H1 (cell line): ENCODE data around the gene VSX1. TPM values are rescaled to one million over a fixed set of nuclear protein-coding genes. Genes with fewer than 3 reads are reported as not detected.

Source experiments
- CTCF ChIA-PET: fragments of 300-600 bp; sonication (Branson Sonifier 250); formaldehyde crosslinking; loops from one replicate; lab custom pipeline; 2021; ENCODE audit not compliant: partially characterized antibody; lab: Charles Lee
- POLR2A ChIA-PET: fragments of 300-600 bp; sonication (Branson Sonifier 250); formaldehyde crosslinking; loops from one replicate; lab custom pipeline; 2021; ENCODE audit warnings: inconsistent platforms; ENCODE audit not compliant: partially characterized antibody; lab: Charles Lee
- DNase-seq, 2 experiments: peaks; one replicate each; pipeline versions ENCODE4 v3.0.0 to v3.0.0-alpha.2; 2010 to 2022; ENCODE audit warnings: low spot score in 2 of 2, low read depth in 1 of 2, mixed read lengths in 1 of 2
- FAIRE-seq: peaks from 2 replicates; lab custom pipeline; 2011; peaks lifted over from hg19 to GRCh38; lab: Jason Lieb, UNC
- H2AFZ ChIP-seq: 2 replicates; pipeline ENCODE4 v1.8.1; 2012; ENCODE audit warnings: low read length, inconsistent platforms
- H2AK5ac ChIP-seq: 2 replicates; pipeline ENCODE4 v1.6.1; 2013; ENCODE audit warnings: low read depth, low read length
- H2BK120ac ChIP-seq: replicated peaks from 2 replicates; pipeline ENCODE3; 2013; ENCODE audit warnings: low read depth, low read length, inconsistent platforms
- H2BK12ac ChIP-seq: 2 replicates; pipeline ENCODE4 v1.6.1; 2013; ENCODE audit warnings: low read depth, low read length
- H2BK15ac ChIP-seq: 2 replicates; pipeline ENCODE4 v1.6.1; 2013; ENCODE audit warnings: low read length
- H2BK20ac ChIP-seq: 2 replicates; pipeline ENCODE4 v1.6.1; 2013; ENCODE audit warnings: low read length
- H2BK5ac ChIP-seq: 2 replicates; pipeline ENCODE4 v1.6.1; 2013; ENCODE audit warnings: low read depth, low read length
- H3K14ac ChIP-seq: 2 replicates; pipeline ENCODE4 v1.6.1; 2013; ENCODE audit warnings: inconsistent platforms; ENCODE audit not compliant: insufficient read length
- H3K18ac ChIP-seq: 2 replicates; pipeline ENCODE4 v1.6.1; 2013; ENCODE audit warnings: low read length; ENCODE audit errors: extremely low read depth
- H3K23ac ChIP-seq: 2 replicates; pipeline ENCODE4 v1.6.1; 2013; ENCODE audit warnings: inconsistent platforms; ENCODE audit not compliant: insufficient read length
- H3K23me2 ChIP-seq: 2 replicates; pipeline ENCODE4 v1.6.1; 2013; ENCODE audit warnings: low read depth, low read length
- H3K27ac ChIP-seq: 2 replicates; pipeline ENCODE4 v1.6.1; 2011; ENCODE audit warnings: low read depth, low read length, inconsistent platforms
- H3K27me3 ChIP-seq, 4 experiments: replicated peaks in 1 of 4; 1 replicate in 1 of 4; 2 replicates in 3 of 4; pipeline versions ENCODE4 v1.6.1 to v1.8.1; 2011 to 2013; ENCODE audit warnings: low read length in 3 of 4, mild to moderate bottlenecking in 3 of 4, inconsistent platforms in 2 of 4, mixed read lengths in 2 of 4, moderate library complexity in 1 of 4; ENCODE audit not compliant: control insufficient read depth in 3 of 4, insufficient read depth in 3 of 4; ENCODE audit errors: extremely low read depth in 1 of 4
- H3K36me3 ChIP-seq, 4 experiments: 2 replicates each; pipeline versions ENCODE4 v1.6.1 to v1.8.1; 2011 to 2013; ENCODE audit warnings: mild to moderate bottlenecking in 4 of 4, low read length in 3 of 4, moderate library complexity in 2 of 4, control low read depth in 1 of 4, inconsistent platforms in 1 of 4; ENCODE audit not compliant: insufficient read depth in 4 of 4, control insufficient read depth in 2 of 4
- H3K4ac ChIP-seq: replicated peaks from 2 replicates; pipeline ENCODE3; 2013; ENCODE audit warnings: low read length, low read depth, mixed read lengths, inconsistent platforms; ENCODE audit not compliant: insufficient read length
- H3K4me1 ChIP-seq, 4 experiments: replicated peaks in 1 of 4; 1 replicate in 1 of 4; 2 replicates in 3 of 4; pipeline versions ENCODE4 v1.6.1 to v1.8.1; 2011 to 2013; ENCODE audit warnings: low read length in 3 of 4, inconsistent platforms in 2 of 4, mixed read lengths in 1 of 4; ENCODE audit not compliant: insufficient read depth in 4 of 4, control insufficient read depth in 3 of 4
- H3K4me2 ChIP-seq, 2 experiments: 2 replicates each; pipeline versions ENCODE4 v1.6.1 to v1.8.1; 2011 to 2013; ENCODE audit warnings: low read depth in 2 of 2, low read length in 2 of 2, control low read depth in 1 of 2, inconsistent platforms in 1 of 2, mild to moderate bottlenecking in 1 of 2; ENCODE audit not compliant: insufficient read depth in 1 of 2
- H3K4me3 ChIP-seq, 4 experiments: fragments of 200-600, 300-600 bp in 1 of 4; sonication (generic), shearing (Covaris generic), sonication (Bioruptor Twin) in 1 of 4; 2 replicates each; pipeline versions ENCODE4 v1.5.1 to v1.8.1; 2011 to 2016; ENCODE audit warnings: low read length in 4 of 4, low read depth in 3 of 4, control low read depth in 2 of 4, inconsistent platforms in 2 of 4, mild to moderate bottlenecking in 2 of 4, mixed read lengths in 1 of 4, moderate library complexity in 1 of 4; ENCODE audit not compliant: insufficient read depth in 2 of 4; ENCODE audit errors: extremely low read depth in 1 of 4
- H3K56ac ChIP-seq: replicated peaks from 2 replicates; pipeline ENCODE3; 2013; ENCODE audit warnings: low read depth, mild to moderate bottlenecking, mixed read lengths, low read length, inconsistent platforms; ENCODE audit not compliant: insufficient read length
- H3K79me1 ChIP-seq: 2 replicates; pipeline ENCODE4 v1.6.1; 2013; ENCODE audit warnings: low read depth, low read length, control low read depth
- H3K79me2 ChIP-seq, 2 experiments: 2 replicates each; pipeline versions ENCODE4 v1.6.1 to v1.8.1; 2012 to 2013; ENCODE audit warnings: low read length in 2 of 2, mild to moderate bottlenecking in 2 of 2, inconsistent platforms in 1 of 2; ENCODE audit not compliant: insufficient read depth in 2 of 2, control insufficient read depth in 1 of 2
- H3K9ac ChIP-seq, 4 experiments: replicated peaks in 1 of 4; 1 replicate in 1 of 4; 2 replicates in 3 of 4; pipeline versions ENCODE4 v1.6.1 to v1.8.1; 2011 to 2013; ENCODE audit warnings: low read depth in 3 of 4, low read length in 3 of 4, control low read depth in 2 of 4, mild to moderate bottlenecking in 2 of 4, moderate library complexity in 2 of 4, inconsistent platforms in 1 of 4; ENCODE audit errors: extremely low read depth in 1 of 4
- H3K9me3 ChIP-seq, 2 experiments: 2 replicates each; pipeline versions ENCODE4 v1.6.1 to v1.8.1; 2012 to 2013; ENCODE audit warnings: mild to moderate bottlenecking in 2 of 2, moderate library complexity in 2 of 2, control low read depth in 1 of 2, inconsistent platforms in 1 of 2, low read depth in 1 of 2, low read length in 1 of 2, mixed read lengths in 1 of 2; ENCODE audit not compliant: insufficient read depth in 2 of 2
- H4K20me1 ChIP-seq, 2 experiments: replicated peaks in 1 of 2; 2 replicates each; pipeline versions ENCODE3 to v1.8.1; 2011 to 2013; ENCODE audit warnings: inconsistent platforms in 2 of 2, low read length in 2 of 2, mild to moderate bottlenecking in 1 of 2; ENCODE audit not compliant: insufficient read depth in 2 of 2, control insufficient read depth in 1 of 2
- H4K5ac ChIP-seq: 2 replicates; pipeline ENCODE4 v1.6.1; 2013; ENCODE audit warnings: low read length, low read depth, mixed read lengths, inconsistent platforms; ENCODE audit not compliant: insufficient read length
- H4K8ac ChIP-seq: 2 replicates; pipeline ENCODE4 v1.8.0; 2013; ENCODE audit warnings: mild to moderate bottlenecking, moderate library complexity, low read length, inconsistent platforms; ENCODE audit not compliant: insufficient read depth; ENCODE audit errors: extremely low read depth
- H4K91ac ChIP-seq: replicated peaks from 2 replicates; pipeline ENCODE3; 2013; ENCODE audit warnings: low read length, mixed read lengths, inconsistent platforms; ENCODE audit not compliant: insufficient read length
- BRCA1 ChIP-seq: IDR thresholded peaks from 2 replicates; pipeline ENCODE4 v1.6.1; 2012; ENCODE audit warnings: low read depth, low read length, improper control_type of control experiment
- CBX5 ChIP-seq: fragments of 300-800, 300-1000 bp; sonication (generic); IDR thresholded peaks from 2 replicates; pipeline ENCODE4 v1.7.1; 2016; ENCODE audit warnings: antibody characterized with exemption, low read length, low read depth
- KDM4A ChIP-seq: IDR thresholded peaks from one replicate; pipeline ENCODE4 v1.7.1; 2012; ENCODE audit warnings: low read depth, mild to moderate bottlenecking, moderate library complexity, low read length, inconsistent platforms; ENCODE audit not compliant: severe bottlenecking
- PHF8 ChIP-seq: fragments of 200-600 bp; sonication (generic); conservative IDR thresholded peaks from 2 replicates; pipeline ENCODE4 v1.7.1; 2012; ENCODE audit warnings: low read depth, mild to moderate bottlenecking, inconsistent platforms, low read length, moderate library complexity
- POU5F1 ChIP-seq: IDR thresholded peaks from 2 replicates; pipeline ENCODE4 v1.6.1; 2011; ENCODE audit warnings: low read depth, mild to moderate bottlenecking, low read length, moderate library complexity
- SP2 ChIP-seq: IDR thresholded peaks from 2 replicates; pipeline ENCODE4 v1.6.1; 2012; ENCODE audit warnings: mild to moderate bottlenecking, low read length, inconsistent platforms
- SP4 ChIP-seq: IDR thresholded peaks from 2 replicates; pipeline ENCODE4 v1.6.1; 2012; ENCODE audit warnings: low read length, inconsistent platforms
- SUZ12 ChIP-seq: fragments of 200-600 bp; sonication (generic); IDR thresholded peaks from 2 replicates; pipeline ENCODE4 v1.6.1; 2012; ENCODE audit warnings: mild to moderate bottlenecking, inconsistent platforms, low read length, moderate library complexity, mixed read lengths
- TAF1 ChIP-seq: IDR thresholded peaks from 2 replicates; pipeline ENCODE4 v1.6.1; 2011; ENCODE audit warnings: mild to moderate bottlenecking, low read depth, low read length
- TBP ChIP-seq: IDR thresholded peaks from 2 replicates; pipeline ENCODE4 v1.6.1; 2011; ENCODE audit warnings: low read depth, low read length, improper control_type of control experiment
- WGBS, 2 experiments: shearing (Covaris generic) in 1 of 2; methylation state at CpG; one replicate each; pipeline versions ENCODE4 v1.1.6 to v1.1.7; 2013 to 2015; ENCODE audit warnings: low lambda C conversion rate in 2 of 2, mixed read lengths in 2 of 2, inconsistent platforms in 1 of 2, low coverage in 1 of 2, missing lambda C conversion rate in 1 of 2; ENCODE audit not compliant: insufficient replicate concordance in 2 of 2, insufficient coverage in 1 of 2, insufficient read length in 1 of 2; ENCODE audit errors: extremely low coverage in 1 of 2, missing lambda C conversion rate in 1 of 2; 5-methylcytosine and 5-hydroxymethylcytosine counted together
- long read RNA-seq, 2 experiments: library from RNA in 1 of 2; library from capped mRNA in 1 of 2; stranded (forward); transcript quantifications; one replicate each; pipeline ENCODE4 v2.0.0, GENCODE V29; 2021; ENCODE audit warnings: inconsistent platforms in 1 of 2
- polyA minus RNA-seq, 3 experiments: library from RNA; depleted of rRNA, polyadenylated mRNA; stranded (reverse); fragments of >200 nt; gene quantifications; 1 replicate in 2 of 3; 2 replicates in 1 of 3; pipeline ENCODE4 v1.2.3, GENCODE V29; 2011
- polyA plus RNA-seq, 7 experiments: library from polyadenylated mRNA; depleted of rRNA in 3 of 7; stranded (reverse) in 5 of 7; unstranded in 2 of 7; fragments of >200 nt in 5 of 7; fragments of 200-250 nt in 2 of 7; gene quantifications; 1 replicate in 5 of 7; 2 replicates in 1 of 7; 4 replicates in 1 of 7; pipeline versions ENCODE4 v1.2.1 to v1.2.3, GENCODE V29; 2011 to 2013; ENCODE audit warnings: missing spikeins in 2 of 7, mixed read lengths in 2 of 7
- total RNA-seq: library from RNA; stranded (reverse); fragmentation: NEBNext Ultra II Directional; extraction: Animal tissue kit (Norgen Biotek cat#: 25700); gene quantifications from 2 replicates; pipeline ENCODE4 v1.2.1, GENCODE V29; 2021

Gene VSX1
- not detected in 2 replicates for total RNA-seq
- polyA plus RNA-seq (2011; rRNA removed) = 0.05 and 0.14 TPM in 2 replicates
- 0.04 TPM for polyA plus RNA-seq (2011; cell fraction: cytosol; rRNA removed)
- not detected for polyA plus RNA-seq (2011; cell fraction: nucleus; rRNA removed)
- polyA plus RNA-seq (2012, experiment 1 of 2) = not detected in 4 replicates
- polyA plus RNA-seq (2012, experiment 2 of 2) = not detected
- 0.10 TPM for polyA plus RNA-seq (2013, experiment 1 of 2)
- 0.04 TPM for polyA plus RNA-seq (2013, experiment 2 of 2)
- not detected in 2 replicates for polyA minus RNA-seq (2011; rRNA and poly(A)+ RNA removed)
- not detected for polyA minus RNA-seq (2011; cell fraction: cytosol; rRNA and poly(A)+ RNA removed)
- polyA minus RNA-seq (2011; cell fraction: nucleus; rRNA and poly(A)+ RNA removed) = 1.00 TPM
- long read RNA-seq, experiment 1 = 0 reads
- long read RNA-seq, experiment 2 = 0 reads

DNA sequence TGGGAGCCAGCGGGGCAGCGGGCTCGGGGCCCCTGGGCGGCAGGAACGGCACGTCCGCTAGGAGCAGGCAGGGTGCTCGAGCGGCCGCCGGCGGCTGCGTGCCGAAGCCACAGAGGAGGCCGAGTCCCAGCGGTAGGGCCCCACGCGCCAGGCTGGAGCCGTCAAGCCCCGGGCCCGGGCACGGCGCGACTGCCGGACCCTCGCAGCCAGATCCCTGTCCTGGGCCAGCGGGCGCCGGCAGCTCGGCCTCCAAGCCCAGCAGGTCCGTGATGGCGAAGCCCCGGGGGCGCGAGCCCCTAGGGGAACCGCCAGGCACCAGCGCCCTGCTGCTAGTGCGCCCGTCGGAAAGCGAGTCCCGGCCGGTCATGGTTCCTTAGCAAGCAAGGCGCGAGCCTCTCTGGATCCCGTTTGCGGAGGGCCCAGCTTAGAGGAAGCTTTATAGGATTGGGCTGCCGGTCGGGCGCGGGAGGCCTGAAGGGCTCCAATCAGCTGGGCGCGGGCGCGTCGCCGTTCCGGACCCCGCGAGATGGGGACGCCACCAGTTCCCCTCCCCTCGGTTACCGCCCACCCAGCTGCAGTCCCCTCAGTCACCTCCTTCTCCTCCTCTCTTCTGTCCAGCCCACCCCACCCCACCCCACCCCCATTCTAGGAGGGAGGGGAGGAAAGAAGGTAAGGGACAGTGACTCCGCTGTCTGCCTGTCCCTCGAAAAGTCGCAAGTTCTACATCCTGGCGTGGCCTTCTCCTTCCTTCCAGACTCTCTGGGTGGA is at the start of gene VSX1:
Gene VSX1, minus strand, starts transcription at position 412 of the 768 bp plus-strand sequence. Its CDS starts 45 bp downstream, at position 367.
- peaks cover 0 to 15% (median 5%) of the 10 kb centered on the region in 4 experiments; a peak in 5 of 7 replicates for H3K4me1 ChIP-seq
- peak within 1 kb of the TSS; percentile 32 to 61 (median 40) for H3K4me3 ChIP-seq
- peak within 1 kb of the TSS; percentile 11; the same call in 1 of the 2 replicates for H2AFZ ChIP-seq
- H3K79me1 ChIP-seq = no peaks in the 10 kb centered on the region
- H3K23ac ChIP-seq = no peak within 1 kb of the TSS
- H3K79me2 ChIP-seq = no peaks in the 10 kb centered on the region
- H2BK12ac ChIP-seq = no peak within 1 kb of the TSS
- H3K14ac ChIP-seq = no peak within 1 kb of the TSS
- no peak for FAIRE-seq
- H4K20me1 ChIP-seq = peaks cover 2 to 4% of the 10 kb centered on the region in 2 experiments
- H3K9ac ChIP-seq = no peak within 1 kb of the TSS
- H3K9me3 ChIP-seq = no peaks in the 10 kb centered on the region
- H3K27ac ChIP-seq = no peak within 1 kb of the TSS
- no peak within 1 kb of the TSS for H2BK15ac ChIP-seq
- H2BK20ac ChIP-seq = no peak within 1 kb of the TSS
- peak within 1 kb of the TSS; percentile 91 to 97 for H3K4me2 ChIP-seq
- H3K18ac ChIP-seq = no peak within 1 kb of the TSS
- H2AK5ac ChIP-seq = no peak within 1 kb of the TSS
- no peak within 1 kb of the TSS for H4K91ac ChIP-seq
- peak in 1 of 2 experiments; percentile 58 for DNase-seq
- no peak within 1 kb of the TSS for H4K5ac ChIP-seq
- H3K56ac ChIP-seq = no peak within 1 kb of the TSS
- H4K8ac ChIP-seq = peak within 1 kb of the TSS; percentile 3; the same call in 1 of the 2 replicates
- H3K23me2 ChIP-seq = peaks cover 8% of the 10 kb centered on the region; the same call in 1 of the 2 replicates
- no peak within 1 kb of the TSS for H2BK5ac ChIP-seq
- H2BK120ac ChIP-seq = no peak within 1 kb of the TSS
- POLR2A ChIA-PET = interaction anchor here (0.6 to 2.0 kb wide), 2 partner anchors 9 to 78 kb away, joined by 3 to 4 read pairs; no protein-coding TSS in a partner anchor
- no peaks in the 10 kb centered on the region; a peak in 1 of 8 replicates for H3K36me3 ChIP-seq
- CTCF ChIA-PET = interaction anchor here (0.9 to 1.9 kb wide), 5 partner anchors 17 to 166 kb away, joined by 3 to 5 read pairs (median 4); partner anchors contain the start of gene PYGB
- WGBS, 2 experiments = 16% methylated on average over 37 of the region's 67 CpGs; no CpG with 5 or more reads in 1 of the 2 experiments
- H3K27me3 ChIP-seq = peaks cover 66 to 100% (median 95%) of the 10 kb centered on the region in 4 experiments
- no peak within 1 kb of the TSS for H3K4ac ChIP-seq
- TF ChIP-seq SUZ12 (peak; percentile 79), POU5F1 (no peak), TBP (no peak), SP2 (no peak), SP4 (no peak), PHF8 (no peak), KDM4A (peak; percentile 39), CBX5 (no peak), TAF1 (no peak), BRCA1 (no peak)
